ENCODE results near the gene MAP3K15.

The MAP3K15 gene

DNA sequence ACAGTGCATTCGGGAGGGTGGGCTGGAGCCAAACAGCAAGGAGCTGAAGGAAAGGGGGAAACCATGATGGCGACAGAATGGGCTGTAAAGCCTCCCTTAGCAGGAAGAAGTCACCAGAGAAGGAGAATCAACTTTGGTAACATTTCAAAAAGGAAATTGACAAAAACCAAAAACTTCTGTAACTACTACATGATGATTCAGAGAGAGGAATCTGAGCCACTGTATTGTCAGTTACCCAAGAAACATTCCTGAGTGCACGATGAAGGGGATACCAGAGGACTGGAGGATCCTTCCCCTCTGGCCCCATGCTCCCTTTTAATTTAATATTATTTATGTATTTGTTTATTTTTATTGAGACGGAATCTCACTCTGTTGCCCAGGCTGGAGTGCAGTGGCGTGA is 145.2 kb downstream of the MAP3K15 start:
- in situ Hi-C loops (cut with MboI; ENCODE audit: low pct_unique_long_range_greater_than_20kb, low sequenced_read_pairs), result no loop called here
- no peak for DNase-seq

DNA sequence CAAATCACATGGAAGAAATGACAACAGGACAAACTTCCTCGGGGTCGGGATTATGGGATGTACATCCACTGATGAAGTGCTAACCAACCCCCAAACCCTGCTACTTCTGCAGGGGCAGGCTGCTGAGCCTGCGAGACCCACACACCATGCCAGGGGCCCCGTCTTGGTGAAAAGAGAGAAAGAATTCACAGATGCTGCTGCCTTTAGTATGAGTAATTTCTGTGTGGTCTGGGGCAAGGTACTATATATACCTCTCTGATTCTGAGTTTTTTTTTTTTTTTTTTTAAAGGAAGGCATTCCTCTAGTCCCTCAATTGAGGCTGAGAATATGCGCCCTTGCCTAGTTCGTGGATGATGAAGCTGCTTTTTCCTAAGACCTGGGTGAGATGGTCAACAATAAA is 146.7 kb downstream of the MAP3K15 start:
- in situ Hi-C loops (cut with MboI; ENCODE audit: low pct_unique_long_range_greater_than_20kb, low sequenced_read_pairs), result no loop called here
- DNase-seq, result no peak

DNA sequence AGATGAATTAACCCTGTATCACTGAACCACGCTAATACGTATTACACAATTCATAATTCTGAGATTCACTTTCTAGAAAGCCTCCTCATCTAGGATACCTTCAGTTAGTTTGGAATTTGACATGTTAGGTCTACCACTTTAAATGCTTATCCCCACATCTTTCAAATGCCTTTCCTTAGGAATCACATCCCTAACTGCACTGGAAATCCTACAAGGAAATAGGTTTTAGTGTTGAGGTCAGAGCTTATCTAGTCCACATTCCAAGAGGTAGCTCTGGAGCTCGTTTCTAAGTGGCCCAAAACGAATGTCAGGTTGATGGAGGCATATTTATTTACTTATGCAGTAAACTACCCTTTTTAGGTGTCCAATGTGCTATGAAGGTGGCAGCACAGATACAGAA is 153.6 kb downstream of the MAP3K15 start:
- DNase-seq, result no peak
- in situ Hi-C loops (cut with MboI; ENCODE audit: low pct_unique_long_range_greater_than_20kb, low sequenced_read_pairs), result no loop called here

DNA sequence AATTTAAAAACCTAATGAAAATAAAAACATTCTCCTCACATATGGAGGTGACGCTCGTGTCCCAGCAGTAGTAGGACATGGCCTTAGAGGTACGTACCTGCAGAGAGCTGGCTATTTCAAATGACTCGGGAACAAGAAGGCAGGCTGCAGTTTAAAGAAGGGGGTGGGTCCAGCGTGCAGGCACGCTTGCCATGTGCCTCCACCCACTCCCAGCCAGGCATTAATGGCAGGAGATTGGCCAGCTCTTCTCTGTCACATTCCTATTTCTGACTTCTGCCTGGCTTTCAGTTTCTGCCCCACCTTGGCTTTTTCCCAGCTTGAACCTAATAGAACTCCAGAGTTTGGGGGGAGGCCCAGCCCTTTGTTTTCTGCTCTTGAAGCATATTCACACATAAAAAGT is 154.4 kb downstream of the MAP3K15 start:
- DNase-seq, result no peak
- in situ Hi-C loops (cut with MboI; ENCODE audit: low pct_unique_long_range_greater_than_20kb, low sequenced_read_pairs), result no loop called here

DNA sequence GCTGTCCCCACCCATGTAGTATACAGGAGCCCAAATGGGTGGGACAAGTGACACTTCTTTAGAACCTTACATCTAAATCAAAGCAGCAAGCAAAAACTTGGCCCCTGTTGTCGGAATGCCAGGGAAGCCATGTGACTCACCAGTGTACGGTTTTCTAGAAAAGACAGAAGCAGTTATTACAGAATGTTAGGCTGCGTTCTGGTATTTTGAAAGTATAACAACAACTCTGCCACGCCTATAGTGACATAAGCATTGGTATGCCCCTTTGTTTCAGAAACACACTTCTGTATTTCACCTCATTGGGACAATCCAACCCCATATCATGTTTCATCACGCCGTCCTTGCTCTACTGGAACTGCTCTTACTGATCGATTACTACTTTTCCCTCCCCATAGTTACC is 156.8 kb downstream of the MAP3K15 start:
- no peak for DNase-seq
- in situ Hi-C loops (cut with MboI; ENCODE audit: low pct_unique_long_range_greater_than_20kb, low sequenced_read_pairs), result no loop called here

DNA sequence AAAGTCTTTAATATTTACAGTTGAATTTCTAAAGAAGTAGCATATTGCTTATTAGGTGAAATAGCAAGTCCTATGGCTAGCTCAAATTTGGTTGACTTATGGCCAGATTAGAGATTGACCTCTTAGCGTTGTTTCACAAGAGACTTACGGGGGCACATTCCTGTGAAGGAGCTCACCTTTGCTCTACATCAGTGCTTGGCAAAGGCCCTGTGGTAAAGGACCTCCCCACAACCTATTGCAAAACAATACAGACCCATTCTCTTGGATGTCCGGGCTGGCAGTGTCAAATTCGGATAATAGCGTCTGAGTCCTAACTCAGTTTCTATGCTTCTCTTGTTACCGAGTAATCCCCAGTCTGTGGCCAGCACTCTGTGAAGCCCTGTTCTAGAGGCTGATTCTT is 160.7 kb downstream of the MAP3K15 start:
- in situ Hi-C loops (cut with MboI; ENCODE audit: low pct_unique_long_range_greater_than_20kb, low sequenced_read_pairs), result no loop called here
- DNase-seq, result no peak

DNA sequence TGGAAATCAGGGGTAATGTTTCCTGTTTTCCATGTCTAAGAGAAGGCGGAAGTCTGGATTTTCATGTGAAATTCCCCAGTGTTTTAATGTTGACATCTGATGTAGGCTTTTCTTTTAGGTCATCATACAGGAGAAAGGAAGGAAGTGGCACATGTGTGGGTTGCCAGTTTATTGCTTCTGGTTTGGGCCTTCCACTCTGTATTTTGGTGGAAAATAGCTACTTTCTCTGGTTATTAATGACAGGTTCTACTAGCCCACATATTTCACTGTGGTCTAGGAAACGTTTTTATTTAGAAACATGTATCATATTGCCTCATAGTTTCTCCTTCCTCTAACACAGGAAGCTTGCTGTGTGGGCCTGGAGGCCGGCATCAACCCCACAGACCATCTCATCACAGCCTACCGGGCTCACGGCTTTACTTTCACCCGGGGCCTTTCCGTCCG is 164.3 kb downstream of the MAP3K15 start:
- in situ Hi-C loops (cut with MboI; ENCODE audit: low pct_unique_long_range_greater_than_20kb, low sequenced_read_pairs), result no loop called here
- DNase-seq, result peak; percentile 77

DNA sequence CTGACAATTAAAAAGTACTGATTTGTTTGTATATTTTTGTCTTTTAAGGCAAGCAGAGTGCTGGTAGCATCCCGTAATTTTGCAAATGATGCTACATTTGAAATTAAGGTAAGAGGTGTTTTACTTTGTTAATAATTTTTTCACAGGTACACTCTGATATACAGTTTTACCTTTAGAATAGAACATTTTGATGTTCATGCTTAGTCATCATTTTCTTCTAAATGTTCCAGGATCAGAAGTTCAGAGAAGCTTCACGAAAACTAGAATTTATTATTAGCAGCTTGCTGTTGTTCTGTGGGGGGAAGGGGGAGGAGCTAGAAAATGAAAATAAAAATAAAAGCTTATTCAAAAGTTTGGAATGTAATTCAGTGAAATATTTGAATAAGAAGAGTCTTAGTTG is 166.0 kb downstream of the MAP3K15 start:
- in situ Hi-C loops (cut with MboI; ENCODE audit: low pct_unique_long_range_greater_than_20kb, low sequenced_read_pairs), result loop anchor here (25.0 kb wide), 1 partner anchor 412 kb away; no protein-coding TSS in a partner anchor
- no peak for DNase-seq

DNA sequence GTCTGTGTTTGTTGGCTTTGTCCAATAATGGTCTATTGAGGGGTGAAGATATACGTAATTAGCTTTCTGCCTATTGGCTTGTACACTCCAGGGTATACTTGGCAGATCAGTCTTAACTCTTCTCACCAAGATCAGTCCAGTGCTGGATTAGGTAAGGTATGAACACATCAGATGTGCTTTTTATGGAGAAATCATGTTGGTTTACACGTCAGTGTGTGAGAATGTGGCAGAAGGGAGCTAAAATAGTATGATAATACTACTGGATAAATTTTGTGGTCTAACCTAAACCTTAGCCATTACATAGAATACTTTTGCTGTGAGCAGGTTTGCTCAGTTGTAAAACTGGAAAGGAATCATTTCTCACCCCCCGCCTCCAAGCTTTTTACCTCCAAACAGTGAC is 167.4 kb downstream of the MAP3K15 start:
- in situ Hi-C loops (cut with MboI; ENCODE audit: low pct_unique_long_range_greater_than_20kb, low sequenced_read_pairs), result loop anchor here (25.0 kb wide), 1 partner anchor 411 kb away; no protein-coding TSS in a partner anchor
- DNase-seq, result no peak

DNA sequence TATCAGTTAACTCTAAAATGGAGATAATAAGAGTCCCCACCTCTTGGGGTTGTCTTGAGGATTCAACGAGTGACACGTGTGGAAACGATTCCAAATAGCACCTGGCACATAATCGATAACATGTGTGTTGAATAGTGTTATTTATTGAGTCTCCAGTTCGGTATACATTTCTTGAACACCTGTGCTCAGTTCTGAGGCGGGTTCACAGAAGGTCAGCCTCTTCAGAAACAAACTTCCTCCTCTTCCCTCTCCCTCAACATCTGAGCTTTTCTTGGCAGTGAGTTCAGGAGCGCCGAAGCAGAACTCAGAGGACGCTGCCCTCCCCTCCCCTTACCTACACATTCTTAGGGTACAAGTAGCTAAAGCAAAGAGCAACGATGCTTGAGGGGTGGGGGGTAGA is 170.6 kb downstream of the MAP3K15 start:
- DNase-seq, result peak; percentile 51
- in situ Hi-C loops (cut with MboI; ENCODE audit: low pct_unique_long_range_greater_than_20kb, low sequenced_read_pairs), result loop anchor here (25.0 kb wide), 1 partner anchor 407 kb away; no protein-coding TSS in a partner anchor

DNA sequence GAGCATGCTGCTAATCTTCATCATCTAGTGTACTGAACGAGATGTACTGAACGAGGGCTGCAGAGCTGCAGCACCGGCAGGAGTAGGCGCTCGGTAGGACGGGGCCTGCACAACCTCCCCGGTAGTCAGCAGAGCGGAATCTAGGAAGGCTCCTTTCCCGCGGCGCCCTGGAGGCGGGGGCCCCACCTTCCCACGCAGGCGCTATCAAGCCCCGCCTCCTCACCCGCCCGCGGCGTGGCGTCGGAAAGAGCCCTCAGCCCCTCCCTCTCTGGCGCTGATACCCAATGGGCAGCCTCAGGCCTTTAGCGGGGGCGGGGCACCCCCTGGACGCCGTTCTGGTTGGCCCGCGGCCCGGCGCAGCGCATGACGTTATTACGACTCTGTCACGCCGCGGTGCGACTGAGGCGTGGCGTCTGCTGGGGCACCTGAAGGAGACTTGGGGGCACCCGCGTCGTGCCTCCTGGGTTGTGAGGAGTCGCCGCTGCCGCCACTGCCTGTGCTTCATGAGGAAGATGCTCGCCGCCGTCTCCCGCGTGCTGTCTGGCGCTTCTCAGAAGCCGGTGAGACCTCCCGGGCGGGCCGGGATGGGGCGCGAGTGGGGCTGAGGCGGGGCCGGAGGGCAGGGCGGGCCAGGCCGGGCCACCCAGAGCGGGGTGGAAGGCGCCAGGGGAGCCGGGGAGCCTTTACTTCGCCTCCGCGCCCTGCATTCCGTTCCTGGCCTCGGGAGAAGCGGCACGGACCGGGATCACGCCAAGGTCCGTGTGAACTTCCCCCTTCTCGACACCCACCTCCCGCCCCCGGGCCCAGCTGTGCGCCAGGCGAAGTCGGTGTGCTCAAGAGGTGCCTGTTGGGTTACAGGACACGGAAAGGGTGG is 171.5 kb downstream of the MAP3K15 start, which contains the start of gene PDHA1:
TSS of gene PDHA1 (plus strand) at position 393 of the 874 bp plus-strand sequence. CDS start at position 504, 111 bp downstream.
- DNase-seq, result peak; percentile 98
- in situ Hi-C loops (cut with MboI; ENCODE audit: low pct_unique_long_range_greater_than_20kb, low sequenced_read_pairs), result loop anchor here (25.0 kb wide), 1 partner anchor 406 kb away; no protein-coding TSS in a partner anchor

DNA sequence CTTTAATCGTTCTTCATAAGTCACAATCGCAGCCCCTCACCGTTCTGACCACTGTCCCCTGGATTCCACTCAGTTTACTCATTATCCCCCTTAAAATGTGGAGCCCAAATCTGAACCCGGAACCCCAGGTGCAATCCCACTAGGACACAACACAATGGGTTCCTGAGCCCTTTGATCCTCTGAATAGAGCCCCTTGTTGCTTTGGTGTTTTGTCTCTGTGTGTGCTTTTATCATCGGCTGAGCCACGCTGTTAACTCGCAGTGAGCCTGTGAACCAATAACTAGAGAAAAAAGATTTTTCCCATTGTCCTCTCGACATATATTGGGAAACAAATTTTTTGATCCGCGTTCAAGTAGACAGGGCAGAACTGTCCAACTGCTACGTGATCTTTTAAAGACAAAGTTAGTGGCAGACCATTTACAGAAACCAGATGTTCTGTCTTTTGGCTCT is 172.2 kb downstream of the MAP3K15 start:
- in situ Hi-C loops (cut with MboI; ENCODE audit: low pct_unique_long_range_greater_than_20kb, low sequenced_read_pairs), result loop anchor here (25.0 kb wide), 1 partner anchor 406 kb away; no protein-coding TSS in a partner anchor
- no peak for DNase-seq

DNA sequence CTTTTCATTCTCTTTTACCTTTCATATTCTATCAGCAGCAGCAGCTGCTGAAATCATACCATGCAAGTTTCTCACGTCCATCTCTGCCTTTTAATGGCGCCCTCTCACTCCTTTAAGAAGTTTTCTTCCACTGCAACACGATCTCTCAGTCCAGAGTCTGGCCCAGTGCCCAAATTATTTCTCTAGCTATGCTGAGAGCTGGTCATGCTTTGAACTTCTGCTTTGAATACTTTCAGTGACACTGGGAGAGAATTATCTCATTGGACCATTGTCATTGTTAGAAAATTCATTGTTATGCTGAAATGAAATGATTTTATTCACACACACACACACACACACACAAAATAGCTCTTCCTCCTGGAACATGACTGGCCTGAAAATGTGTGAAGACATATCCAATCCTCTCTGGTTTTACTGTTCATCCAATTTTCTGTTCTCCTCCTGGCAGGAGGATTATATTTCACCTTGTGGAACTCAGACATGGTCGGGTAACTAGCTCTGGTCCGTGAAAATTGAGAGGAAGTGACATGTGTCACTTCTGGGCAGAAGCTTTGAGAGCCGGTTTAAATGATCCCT is 172.9 kb downstream of the MAP3K15 start:
- peak; percentile 67 for DNase-seq
- in situ Hi-C loops (cut with MboI; ENCODE audit: low pct_unique_long_range_greater_than_20kb, low sequenced_read_pairs), result loop anchor here (25.0 kb wide), 1 partner anchor 405 kb away; no protein-coding TSS in a partner anchor

DNA sequence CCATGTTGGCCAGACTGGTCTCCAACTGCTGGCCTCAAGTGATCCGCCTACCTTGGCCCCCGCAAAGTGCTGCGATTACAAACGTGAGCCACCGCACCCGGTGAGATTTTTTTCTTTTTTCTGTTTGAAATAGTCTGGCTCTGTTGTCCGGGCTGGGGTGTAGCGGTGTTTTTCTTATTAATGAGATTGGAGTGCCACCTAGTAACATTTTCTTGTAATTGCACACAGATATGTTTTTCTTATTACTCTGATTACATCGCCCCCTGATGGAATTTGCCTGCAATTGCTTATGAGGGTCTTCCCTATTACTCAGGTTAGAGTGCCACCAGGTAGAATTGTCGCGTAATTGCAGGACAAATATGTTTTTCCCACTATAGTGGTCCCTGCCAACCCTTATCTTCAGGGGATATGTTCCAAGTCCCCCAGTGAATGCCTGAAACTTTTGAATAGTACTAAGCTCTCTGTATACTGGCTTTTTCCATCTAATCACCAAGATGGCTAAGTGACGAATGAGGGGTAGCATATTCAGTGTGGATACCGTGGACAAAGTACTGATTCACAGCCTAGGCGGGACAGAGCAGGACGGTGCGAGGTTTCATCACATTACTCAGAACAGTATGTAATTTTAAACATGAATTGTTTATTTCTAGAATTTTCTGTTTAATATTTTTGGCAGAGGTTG is 180.2 kb downstream of the MAP3K15 start:
- in situ Hi-C loops (cut with MboI; ENCODE audit: low pct_unique_long_range_greater_than_20kb, low sequenced_read_pairs), result loop anchor here (10.0 to 25.0 kb wide), 2 partner anchors 398 to 930 kb away; no protein-coding TSS in a partner anchor
- DNase-seq, result peak; percentile 80

DNA sequence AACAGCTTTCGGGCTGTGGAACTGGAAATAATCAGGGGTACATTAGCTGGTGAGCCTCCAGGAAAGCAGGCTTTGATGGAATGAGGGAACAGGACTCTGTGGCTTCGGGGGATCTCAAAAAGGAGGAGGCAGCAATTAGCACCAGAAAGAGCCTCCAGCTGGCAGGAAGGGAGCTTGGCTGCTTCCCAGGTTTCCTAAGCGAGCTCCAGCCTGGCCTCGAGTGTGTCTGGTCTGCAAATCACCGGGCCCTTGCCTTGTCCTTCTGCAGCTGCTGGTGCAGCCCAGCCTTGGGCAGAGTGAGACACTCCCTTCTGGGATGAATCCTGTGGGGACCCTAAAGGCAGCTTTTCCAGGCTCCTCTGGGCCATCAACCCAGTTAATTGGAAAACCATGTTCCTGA is 182.3 kb downstream of the MAP3K15 start:
- DNase-seq, result no peak
- in situ Hi-C loops (cut with MboI; ENCODE audit: low pct_unique_long_range_greater_than_20kb, low sequenced_read_pairs), result loop anchor here (10.0 to 25.0 kb wide), 2 partner anchors 396 to 928 kb away; no protein-coding TSS in a partner anchor

DNA sequence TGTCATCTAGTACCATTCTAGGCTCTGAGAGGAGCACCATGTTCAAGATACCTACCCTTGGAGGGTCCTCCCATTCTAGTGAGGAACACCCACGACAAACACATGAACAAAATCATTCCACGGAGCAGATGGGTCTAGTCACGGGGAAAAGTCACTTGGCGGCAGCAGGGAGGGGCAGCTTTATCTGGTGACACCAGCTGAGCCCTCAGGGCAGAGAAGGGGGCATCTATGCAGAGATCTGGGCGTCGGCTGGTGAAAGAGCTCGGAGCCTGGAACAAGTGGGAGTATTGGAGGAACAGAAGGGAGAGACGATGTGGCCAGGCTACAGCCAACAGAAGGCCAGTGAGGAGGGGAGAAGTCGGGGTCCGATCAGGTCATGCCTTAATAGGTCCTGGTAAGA is 183.5 kb downstream of the MAP3K15 start:
- in situ Hi-C loops (cut with MboI; ENCODE audit: low pct_unique_long_range_greater_than_20kb, low sequenced_read_pairs), result loop anchor here (10.0 to 25.0 kb wide), 2 partner anchors 395 to 927 kb away; no protein-coding TSS in a partner anchor
- DNase-seq, result no peak

DNA sequence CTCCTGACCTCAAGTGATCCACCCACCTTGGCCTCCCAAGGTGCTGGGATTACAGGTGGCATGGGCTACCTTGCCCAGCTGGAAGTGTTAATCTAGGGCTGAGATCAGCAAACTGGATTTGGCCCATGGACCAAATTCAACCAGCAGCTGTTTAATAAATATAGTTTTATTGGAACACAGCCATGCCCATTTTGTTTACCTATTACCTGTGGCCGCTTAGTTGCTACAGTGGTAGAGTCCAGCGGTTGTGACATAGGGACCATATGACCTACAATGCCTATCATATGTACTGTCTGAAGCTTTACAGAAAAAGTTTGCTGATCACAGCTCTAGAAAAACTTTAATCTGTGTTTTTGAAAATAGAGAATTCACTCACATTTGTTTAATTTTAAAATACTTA is 188.7 kb downstream of the MAP3K15 start:
- in situ Hi-C loops (cut with MboI; ENCODE audit: low pct_unique_long_range_greater_than_20kb, low sequenced_read_pairs), result loop anchor here (25.0 kb wide), 1 partner anchor 389 kb away; no protein-coding TSS in a partner anchor
- DNase-seq, result no peak
